ENCODE data around the gene BRCC3. TPM values are rescaled to one million over a fixed set of nuclear protein-coding genes. Genes with fewer than 3 reads are reported as not detected.

BRCC3 gene
- total RNA-seq, 2 donors from 2014 or later, result 37.9 to 42.0 TPM

GRCh38 chrX:155055494-155055893 is 15.8 kb upstream of the BRCC3 start:
- intact Hi-C loops (cut with DNase I, micrococcal nuclease), result loop anchor here in 1 of 2 donors (5.0 kb wide), 1 partner anchor 73 kb away; no protein-coding TSS in a partner anchor
- DNase-seq (no peak), ATAC-seq (no peak)

DNA sequence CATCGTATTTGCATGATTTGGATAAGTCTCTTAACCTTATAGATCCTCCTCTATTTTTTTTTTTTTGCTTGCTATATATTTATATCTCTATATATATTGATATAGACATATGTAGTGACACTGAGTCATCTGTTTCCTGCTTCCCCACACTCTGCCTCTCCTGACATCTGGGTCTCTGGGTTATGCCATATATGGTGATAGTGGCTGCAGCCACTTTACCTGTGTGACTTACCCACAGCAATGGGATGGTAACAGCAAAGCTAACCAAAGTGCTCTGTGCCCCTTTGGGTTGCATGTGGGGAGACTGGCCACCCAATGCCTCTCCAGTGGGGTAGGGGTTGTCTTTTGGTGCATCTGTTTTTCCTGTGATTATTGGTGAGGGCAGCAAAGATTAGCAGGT is 14.8 kb upstream of the BRCC3 start:
- DNase-seq (no peak), ATAC-seq (no peak)
- intact Hi-C loops (cut with DNase I, micrococcal nuclease), result loop anchor here in 1 of 2 donors (5.0 kb wide), 1 partner anchor 74 kb away; no protein-coding TSS in a partner anchor

DNA sequence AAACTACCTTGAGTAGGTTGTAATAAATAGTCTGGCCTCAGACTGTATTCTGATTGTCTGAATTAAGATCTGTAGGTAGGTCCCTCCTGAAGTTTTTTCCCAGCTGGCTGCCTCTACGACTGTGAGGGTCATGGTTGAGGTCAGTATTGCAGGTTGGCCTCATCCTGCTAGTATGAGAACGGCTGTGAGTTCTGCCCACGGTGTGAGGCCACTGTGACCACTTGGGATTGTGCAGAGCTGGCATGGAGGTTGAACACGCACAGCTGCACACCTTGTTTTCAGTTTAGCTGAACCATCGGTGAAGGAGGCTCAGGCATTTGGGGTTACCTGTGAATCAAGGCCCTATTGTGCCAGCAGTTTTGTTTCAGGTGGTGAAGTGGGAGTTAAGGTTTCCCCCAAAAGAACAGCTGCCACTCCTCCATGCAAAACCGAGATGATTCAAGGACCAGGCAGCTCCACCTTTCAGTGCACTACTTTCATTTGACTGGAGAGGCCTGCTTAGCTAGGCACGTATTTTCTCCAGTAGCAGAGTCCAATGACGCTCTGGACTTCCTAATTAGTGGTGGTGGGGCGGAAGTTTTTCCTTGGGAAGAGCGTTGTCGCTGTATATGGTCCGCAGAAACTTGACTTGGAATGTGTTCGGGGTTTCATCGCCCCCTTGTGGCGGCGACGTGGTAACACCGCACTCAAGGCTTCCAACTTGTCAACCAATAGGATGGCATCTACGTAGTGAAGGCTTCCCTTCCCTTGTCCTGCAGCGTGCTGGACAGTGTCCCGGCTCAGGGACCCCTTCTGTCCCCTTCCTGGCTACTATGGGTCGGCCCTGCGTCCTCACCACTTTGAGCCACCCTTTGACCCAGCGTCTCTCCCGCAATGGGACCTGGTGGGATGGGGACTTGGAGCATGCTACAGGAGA is 14.2 kb upstream of the BRCC3 start:
- DNase-seq (peak; percentile 51 to 58), ATAC-seq (peak; percentile 86)
- intact Hi-C loops (cut with DNase I, micrococcal nuclease), result loop anchor here in 1 of 2 donors (5.0 kb wide), 1 partner anchor 75 kb away; no protein-coding TSS in a partner anchor

DNA sequence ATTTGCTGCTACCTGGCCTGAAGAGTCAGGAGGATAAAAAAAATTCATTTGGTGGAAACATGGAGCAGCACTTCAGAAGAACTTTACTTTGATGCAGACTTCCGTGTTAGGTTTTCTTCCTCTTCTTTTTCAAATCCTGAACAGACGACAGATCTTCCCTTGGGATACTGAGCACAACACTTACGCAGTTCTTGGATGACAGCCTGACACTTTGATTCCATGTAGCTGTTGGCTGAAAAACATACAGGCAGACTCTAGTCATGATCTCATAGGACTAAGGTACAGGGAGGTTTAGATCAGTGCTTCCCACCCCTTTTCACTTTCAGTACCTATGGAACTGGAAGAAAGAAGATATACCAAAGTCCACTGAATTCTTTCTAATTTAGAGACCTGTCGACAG is 9.5 kb upstream of the BRCC3 start:
- ATAC-seq (no peak), DNase-seq (no peak)
- intact Hi-C loops (cut with DNase I, micrococcal nuclease), result no loop called here

- ATAC-seq, result no peak
- intact Hi-C loops (cut with DNase I, micrococcal nuclease), result no loop called here
Measured at GRCh38 chrX:155065035-155065734, 6.1 kb upstream of the BRCC3 start.

GRCh38 chrX:155068165-155068564 is 3.1 kb upstream of the BRCC3 start:
- DNase-seq, result no peak
- intact Hi-C loops (cut with DNase I, micrococcal nuclease), result no loop called here
- no peak for ATAC-seq

More at GRCh38 chrX:155065035-155065734, 6.1 kb upstream of the BRCC3 start:
- DNase-seq, result no peak

- intact Hi-C loops (cut with DNase I, micrococcal nuclease), result no loop called here
- DNase-seq, result no peak
- no peak for ATAC-seq
Measured at GRCh38 chrX:155069414-155069813, 1.9 kb upstream of the BRCC3 start.

- DNase-seq (no peak), ATAC-seq (no peak)
- intact Hi-C loops (cut with DNase I, micrococcal nuclease), result no loop called here
Measured at GRCh38 chrX:155070038-155070437, 1.3 kb upstream of the BRCC3 start.

DNA sequence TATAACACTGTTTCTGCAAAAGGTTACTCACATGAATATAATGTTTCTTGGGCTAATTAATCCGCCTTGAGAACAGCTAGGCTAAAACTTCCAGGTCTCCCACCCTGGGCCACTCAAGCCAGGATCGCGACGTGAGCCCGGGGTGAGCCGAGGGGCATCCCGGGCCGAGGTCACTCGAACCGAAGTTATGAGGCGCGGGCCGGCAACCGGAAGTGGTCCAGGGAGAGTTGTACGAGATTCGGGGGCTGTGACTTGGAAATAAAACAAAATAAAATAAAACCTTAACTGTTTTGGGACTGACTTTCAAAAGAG is 689 bp upstream of the BRCC3 start:
- DNase-seq, result no peak
- intact Hi-C loops (cut with DNase I, micrococcal nuclease), result no loop called here
- peak; percentile 15 for ATAC-seq

DNA sequence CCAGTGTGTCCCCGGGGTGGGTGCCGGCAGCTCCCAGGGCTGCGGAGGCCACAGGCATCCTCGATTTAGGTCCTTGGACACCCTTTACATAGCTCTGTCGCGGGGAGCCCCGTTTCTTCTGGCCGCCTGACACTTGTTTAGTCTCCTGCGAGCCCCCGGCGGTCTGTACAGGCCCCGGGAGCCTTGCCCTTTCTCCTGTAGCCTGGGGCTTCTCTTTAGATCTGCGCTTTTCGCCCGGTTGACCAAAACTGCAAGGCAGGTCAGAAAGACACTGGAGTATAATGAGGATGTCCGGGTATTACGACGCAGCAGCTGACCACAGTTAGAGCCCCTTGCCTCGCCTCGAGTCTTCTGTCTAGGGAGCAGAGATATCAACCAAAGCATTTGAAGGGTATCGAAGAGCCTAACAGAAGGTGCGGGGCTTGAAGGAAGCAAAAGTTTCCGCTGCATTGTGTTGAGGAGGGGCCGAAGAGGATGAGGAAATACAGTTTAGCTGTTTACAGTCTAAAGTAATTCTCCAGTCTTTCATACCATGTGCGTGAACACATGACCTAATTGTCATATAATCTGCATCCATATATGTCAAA is 479 bp downstream of the BRCC3 start:
- ATAC-seq (peak; percentile 37), DNase-seq (no peak)
- intact Hi-C loops (cut with DNase I, micrococcal nuclease), result no loop called here

- peak in 1 of 2 donors; percentile 42 for DNase-seq
- ATAC-seq, result peak; percentile 61
- intact Hi-C loops (cut with DNase I, micrococcal nuclease), result no loop called here
Measured at GRCh38 chrX:155086202-155086840, 15.0 kb downstream of the BRCC3 start.

GRCh38 chrX:155086961-155087735 is 15.8 kb downstream of the BRCC3 start:
- no peak for ATAC-seq

GRCh38 chrX:155094468-155095061 is 23.3 kb downstream of the BRCC3 start:
- ATAC-seq, result peak; percentile 48
- no peak for DNase-seq
- intact Hi-C loops (cut with DNase I, micrococcal nuclease), result no loop called here

More at GRCh38 chrX:155086961-155087735, 15.8 kb downstream of the BRCC3 start:
- no peak for DNase-seq
- intact Hi-C loops (cut with DNase I, micrococcal nuclease), result no loop called here

DNA sequence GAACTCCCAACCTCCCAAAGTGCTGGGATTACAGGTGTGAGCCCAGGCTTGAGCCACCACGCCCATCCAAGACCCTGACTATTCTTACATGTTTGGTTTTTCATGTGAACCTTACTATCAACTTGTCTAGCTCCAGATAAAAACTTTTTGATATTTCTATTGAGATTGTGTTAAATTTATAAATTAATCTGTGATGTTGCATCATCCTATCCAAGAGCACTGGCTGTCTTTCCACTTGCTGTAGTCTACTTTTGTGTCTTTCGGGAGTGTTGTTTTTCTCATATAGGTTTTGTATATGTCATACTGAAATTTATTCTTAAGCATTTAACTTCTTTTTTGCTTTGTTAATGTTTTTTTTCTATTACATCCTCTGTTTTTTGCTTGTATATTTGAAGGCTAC is 34.6 kb downstream of the BRCC3 start:
- ATAC-seq (no peak), DNase-seq (no peak)
- intact Hi-C loops (cut with DNase I, micrococcal nuclease), result no loop called here

DNA sequence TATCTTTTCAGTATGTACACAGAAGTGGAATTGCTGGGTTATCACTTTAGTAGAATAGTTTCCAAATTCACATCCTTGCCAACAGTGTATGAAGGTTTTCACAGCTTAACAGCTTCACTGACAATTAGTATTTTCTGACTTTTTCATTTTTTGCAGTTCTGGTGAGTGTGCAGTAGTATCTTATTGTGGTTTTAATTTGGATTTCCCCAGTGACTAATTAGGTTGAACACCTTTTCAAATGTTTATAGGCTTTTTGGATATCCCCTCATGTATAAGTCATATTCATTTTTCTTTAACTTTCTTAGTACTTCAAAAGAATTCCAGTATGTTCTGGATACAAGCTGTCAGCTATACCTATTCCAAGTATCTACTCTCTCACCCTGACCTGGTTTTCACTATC is 37.1 kb downstream of the BRCC3 start:
- intact Hi-C loops (cut with DNase I, micrococcal nuclease), result no loop called here
- no peak for DNase-seq
- no peak for ATAC-seq

- DNase-seq (no peak), ATAC-seq (no peak)
- intact Hi-C loops (cut with DNase I, micrococcal nuclease), result no loop called here
Measured at GRCh38 chrX:155112171-155112570, 40.9 kb downstream of the BRCC3 start.

GRCh38 chrX:155113097-155113496 is 41.8 kb downstream of the BRCC3 start:
- intact Hi-C loops (cut with DNase I, micrococcal nuclease), result no loop called here
- DNase-seq (no peak), ATAC-seq (no peak)

GRCh38 chrX:155115174-155115819 is 44.0 kb downstream of the BRCC3 start:
- intact Hi-C loops (cut with DNase I, micrococcal nuclease), result no loop called here
- no peak for ATAC-seq
- DNase-seq, result no peak

Data from left colon (tissue), 2 donors.